ENCODE measurements around the gene LRBA.

DNA sequence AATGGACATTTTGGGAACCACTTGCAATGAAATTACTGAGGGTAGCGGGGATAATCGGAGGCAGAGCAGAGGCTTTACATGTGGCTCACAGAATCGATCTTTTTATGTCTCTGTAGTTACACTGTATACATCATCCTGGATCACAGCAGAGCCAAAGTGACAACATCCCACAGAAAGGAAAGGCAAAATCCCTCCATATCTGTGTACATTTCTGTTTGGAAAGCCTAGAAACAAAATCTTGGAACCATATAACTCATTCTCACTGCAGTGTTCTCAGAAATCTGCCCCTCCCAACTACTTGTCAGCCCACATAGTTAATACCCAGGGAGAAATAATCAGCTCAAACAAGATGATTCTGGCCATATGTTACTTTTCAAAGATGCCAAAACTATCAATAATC lies 725.2 kb downstream of the LRBA start:
- TF ChIP-seq POLR2A (IDR thresholded peaks at IDR 0.05) (no peak), POLR2AphosphoS5 (IDR thresholded peaks at IDR 0.05; ENCODE audit: insufficient read depth in 1 of 2, low read depth in 1 of 2) (no peak)
